IMR-90 (cell line): ENCODE measurements around the gene SLC41A1. TPM values are rescaled to one million over a fixed set of nuclear protein-coding genes. Genes with fewer than 3 reads are reported as not detected.

Experiments used
- ATAC-seq: fragments of 200-7000 bp; cut with Tn5 transposase; 2 replicates; pipeline ENCODE4 v1.9.1; 2020; ENCODE audit warnings: low read depth, mild to moderate bottlenecking, moderate library complexity
- BruUV-seq: library from RNA; stranded (reverse); fragments of 400-500 nt; replicated peaks from 2 replicates; lab custom pipeline; 2021; lab: Mats Ljungman, UMichigan
- CTCF ChIA-PET: fragments of 300-600 bp; formaldehyde crosslinking; extraction: SDS; loops from one replicate; lab custom pipeline; 2021; ENCODE audit warnings: antibody characterized with exemption; lab: Yijun Ruan, JAX
- POLR2A ChIA-PET: fragments of 300-600 bp; sonication (Branson Sonifier 250); formaldehyde crosslinking; loops from one replicate; lab custom pipeline; 2022; ENCODE audit warnings: antibody characterized with exemption; ENCODE audit not compliant: unreplicated experiment; lab: Charles Lee
- DNase-seq: peaks from one replicate; pipeline ENCODE4 v3.0.0; 2013
- H2AFZ ChIP-seq: replicated peaks from 2 replicates; pipeline ENCODE3; 2013; ENCODE audit warnings: low read length, mild to moderate bottlenecking; ENCODE audit not compliant: poor library complexity
- H2AK5ac ChIP-seq: 2 replicates; pipeline ENCODE4 v1.6.1; 2013; ENCODE audit warnings: low read depth, low read length, inconsistent platforms
- H2AK9ac ChIP-seq: replicated peaks from 2 replicates; pipeline ENCODE3; 2013; ENCODE audit warnings: mild to moderate bottlenecking, low read depth, low read length, moderate library complexity; ENCODE audit not compliant: poor library complexity
- H2BK120ac ChIP-seq: 2 replicates; pipeline ENCODE4 v1.6.1; 2013; ENCODE audit warnings: low read depth, low read length, inconsistent platforms
- H2BK15ac ChIP-seq: 3 replicates; pipeline ENCODE4 v1.6.1; 2013; ENCODE audit warnings: low read depth, low read length, inconsistent platforms
- H2BK20ac ChIP-seq: 2 replicates; pipeline ENCODE4 v1.6.1; 2013; ENCODE audit warnings: low read depth, mild to moderate bottlenecking, inconsistent platforms, low read length, moderate library complexity
- H2BK5ac ChIP-seq: 2 replicates; pipeline ENCODE4 v1.6.1; 2013; ENCODE audit warnings: mild to moderate bottlenecking, low read depth, low read length, inconsistent platforms; ENCODE audit not compliant: poor library complexity, severe bottlenecking
- H3K14ac ChIP-seq: replicated peaks from 2 replicates; pipeline ENCODE4 v1.6.1; 2013; ENCODE audit warnings: low read depth, low read length, inconsistent platforms
- H3K18ac ChIP-seq: 2 replicates; pipeline ENCODE4 v1.6.1; 2013; ENCODE audit warnings: low read depth, low read length, control low read depth
- H3K23ac ChIP-seq: 2 replicates; pipeline ENCODE4 v1.6.1; 2013; ENCODE audit warnings: low read depth, low read length, inconsistent platforms
- H3K27ac ChIP-seq: 2 replicates; pipeline ENCODE4 v1.5.1; 2013; ENCODE audit warnings: mild to moderate bottlenecking, control low read depth, low read length; ENCODE audit not compliant: insufficient read depth
- H3K27me3 ChIP-seq: 2 replicates; pipeline ENCODE4 v1.6.1; 2013; ENCODE audit warnings: low read length; ENCODE audit not compliant: control insufficient read depth, insufficient read depth
- H3K36me3 ChIP-seq: 2 replicates; pipeline ENCODE4 v1.6.1; 2013; ENCODE audit warnings: low read length, mixed read lengths; ENCODE audit not compliant: control insufficient read depth, insufficient read depth
- H3K4ac ChIP-seq: 2 replicates; pipeline ENCODE4 v1.6.1; 2013; ENCODE audit warnings: low read depth, low read length, inconsistent platforms
- H3K4me1 ChIP-seq: 2 replicates; pipeline ENCODE4 v1.6.1; 2013; ENCODE audit warnings: low read length, mixed read lengths; ENCODE audit not compliant: control insufficient read depth, insufficient read depth
- H3K4me2 ChIP-seq: 2 replicates; pipeline ENCODE4 v1.6.1; 2013; ENCODE audit warnings: low read depth, mild to moderate bottlenecking, control low read depth, low read length, moderate library complexity
- H3K4me3 ChIP-seq: 2 replicates; pipeline ENCODE4 v1.5.1; 2013; ENCODE audit warnings: low read depth, mild to moderate bottlenecking, control low read depth, low read length, moderate library complexity; ENCODE audit not compliant: insufficient read depth
- H3K56ac ChIP-seq: 2 replicates; pipeline ENCODE4 v1.6.1; 2013; ENCODE audit warnings: low read length, inconsistent platforms; ENCODE audit not compliant: insufficient read depth; ENCODE audit errors: extremely low read depth
- H3K79me1 ChIP-seq, 2 experiments: 2 replicates each; pipeline ENCODE4 v1.6.1; 2013; ENCODE audit warnings: low read length in 2 of 2, inconsistent platforms in 1 of 2, low read depth in 1 of 2
- H3K9ac ChIP-seq: 2 replicates; pipeline ENCODE4 v1.6.1; 2013; ENCODE audit warnings: low read depth, low read length, control low read depth
- H3K9me1 ChIP-seq: 2 replicates; pipeline ENCODE4 v1.6.1; 2013; ENCODE audit warnings: low read length, inconsistent platforms; ENCODE audit not compliant: insufficient read depth
- H3K9me3 ChIP-seq: 2 replicates; pipeline ENCODE4 v1.6.1; 2013; ENCODE audit warnings: low read length; ENCODE audit not compliant: control insufficient read depth, insufficient read depth
- H4K20me1 ChIP-seq: 2 replicates; pipeline ENCODE4 v1.6.1; 2013; ENCODE audit warnings: low read length, inconsistent platforms; ENCODE audit not compliant: insufficient read depth
- H4K5ac ChIP-seq: 2 replicates; pipeline ENCODE4 v1.6.1; 2013; ENCODE audit warnings: mild to moderate bottlenecking, low read depth, low read length, control low read depth
- H4K8ac ChIP-seq, 2 experiments: 2 replicates each; pipeline ENCODE4 v1.6.1; 2013; ENCODE audit warnings: low read depth in 2 of 2, low read length in 2 of 2, control low read depth in 1 of 2, inconsistent platforms in 1 of 2
- H4K91ac ChIP-seq: 2 replicates; pipeline ENCODE4 v1.6.1; 2013; ENCODE audit warnings: low read depth, low read length, inconsistent platforms; ENCODE audit not compliant: insufficient read depth
- BHLHE40 ChIP-seq: fragments of 150-350 bp; IDR thresholded peaks from 2 replicates; pipeline ENCODE4 v1.6.1; 2016; ENCODE audit warnings: mild to moderate bottlenecking, low read depth, low read length
- CEBPB ChIP-seq: IDR thresholded peaks from 2 replicates; pipeline ENCODE4 v1.6.1; 2012; ENCODE audit warnings: low read depth, low read length, improper control_type of control experiment
- CHD1 ChIP-seq: IDR thresholded peaks from 2 replicates; pipeline ENCODE4 v1.6.1; 2012; ENCODE audit warnings: low read depth, low read length, improper control_type of control experiment
- CTCF ChIP-seq: conservative IDR thresholded peaks from 2 replicates; pipeline ENCODE4 v1.5.1; 2012; ENCODE audit warnings: mild to moderate bottlenecking, low read depth, low read length, improper control_type of control experiment
- ELK1 ChIP-seq: fragments of 150-350 bp; IDR thresholded peaks from 2 replicates; pipeline ENCODE4 v1.6.1; 2016; ENCODE audit warnings: low read depth, mild to moderate bottlenecking, low read length, moderate library complexity, borderline replicate concordance
- FOS ChIP-seq: fragments of 150-350 bp; IDR thresholded peaks from 2 replicates; pipeline ENCODE4 v1.6.1; 2016; ENCODE audit warnings: low read depth, low read length
- MAFK ChIP-seq: IDR thresholded peaks from 2 replicates; pipeline ENCODE4 v1.6.1; 2012; ENCODE audit warnings: low read depth, low read length, improper control_type of control experiment
- MAZ ChIP-seq: IDR thresholded peaks from 2 replicates; pipeline ENCODE4 v1.6.1; 2012; ENCODE audit warnings: low read depth, mild to moderate bottlenecking, low read length, improper control_type of control experiment, moderate library complexity, borderline replicate concordance
- MXI1 ChIP-seq: IDR thresholded peaks from 2 replicates; pipeline ENCODE4 v1.6.1; 2012; ENCODE audit warnings: low read depth, mild to moderate bottlenecking, low read length, moderate library complexity, borderline replicate concordance
- NFE2L2 ChIP-seq: fragments of 150-350 bp; IDR thresholded peaks from 2 replicates; pipeline ENCODE4 v1.6.1; 2016; ENCODE audit warnings: low read depth, mild to moderate bottlenecking, low read length
- POLR2A ChIP-seq: IDR thresholded peaks from 2 replicates; pipeline ENCODE4 v1.6.1; 2012; ENCODE audit warnings: mild to moderate bottlenecking, low read depth, low read length
- RAD21 ChIP-seq: IDR thresholded peaks from 2 replicates; pipeline ENCODE4 v1.6.1; 2012; ENCODE audit warnings: low read length, improper control_type of control experiment
- RFX5 ChIP-seq: IDR thresholded peaks from 2 replicates; pipeline ENCODE4 v1.8.0; 2012; ENCODE audit warnings: low read depth, mild to moderate bottlenecking, low read length, moderate library complexity
- SMC3 ChIP-seq: fragments of 150-350 bp; IDR thresholded peaks from 2 replicates; pipeline ENCODE4 v1.6.1; 2016; ENCODE audit warnings: low read depth, mild to moderate bottlenecking, antibody characterized with exemption, low read length, moderate library complexity
- USF2 ChIP-seq: fragments of 150-350 bp; IDR thresholded peaks from 2 replicates; pipeline ENCODE4 v1.6.1; 2017; ENCODE audit warnings: mild to moderate bottlenecking, antibody characterized with exemption, low read length, low read depth
- WGBS, 2 experiments: methylation state at CpG; one replicate each; pipeline versions ENCODE4 v1.1.5 to v1.1.7; 2013; ENCODE audit warnings: missing lambda C conversion rate in 2 of 2; ENCODE audit not compliant: insufficient read length in 1 of 2; ENCODE audit errors: extremely low coverage in 2 of 2; 5-methylcytosine and 5-hydroxymethylcytosine counted together
- dilution Hi-C: fragments of 300-500 bp; cut with HindIII; formaldehyde crosslinking; loops from one replicate; pipeline ENCODE4 v1.14.3; 2018; ENCODE audit warnings: low sequenced_read_pairs; ENCODE audit not compliant: unreplicated experiment
- in situ Hi-C: fragments of 300-500 bp; cut with MboI; formaldehyde crosslinking; loops from 3 replicates; pipeline ENCODE4 v1.14.3; 2019; ENCODE audit warnings: low sequenced_read_pairs, inconsistent platforms, mixed read lengths
- intact Hi-C: fragments of 100-400 bp; cut with micrococcal nuclease; formaldehyde crosslinking; loops from 2 replicates; pipeline ENCODE4 v1.10.0; 2022
- polyA plus RNA-seq, 3 experiments: library from polyadenylated mRNA; depleted of rRNA; stranded (reverse); fragments of >200 nt; gene quantifications; 2 replicates each; pipeline ENCODE4 v1.2.3, GENCODE V29; 2012; ENCODE audit warnings: low replicate concordance in 1 of 3
- total RNA-seq: library from RNA; depleted of rRNA; stranded (reverse); fragments of >200 nt; gene quantifications from 2 replicates; pipeline ENCODE4 v1.2.3, GENCODE V29; 2012

Gene SLC41A1
- total and polyA plus RNA-seq, 2 of the 4 experiments (the other 2 are of a cell fraction): 6.3 to 26.3 TPM

GRCh38 chr1:205785446-205785845 is 27.6 kb downstream of the SLC41A1 start:
- no peak overlapping the region for H3K4me2 ChIP-seq
- H2AK5ac ChIP-seq: no peak overlapping the region
- no peak overlapping the region for H2AK9ac ChIP-seq
- intact Hi-C loops (no loop called here), dilution Hi-C loops (no loop called here), in situ Hi-C loops (no loop called here)
- no peak overlapping the region for H4K8ac ChIP-seq
- peaks cover 2% of the 10 kb centered on the region; the same call in 1 of the 2 replicates for H3K27me3 ChIP-seq
- no peaks in the 10 kb centered on the region for H3K79me1 ChIP-seq
- H4K91ac ChIP-seq: no peak overlapping the region
- no peak overlapping the region for H4K5ac ChIP-seq
- no peak overlapping the region for H3K4ac ChIP-seq
- H3K18ac ChIP-seq: no peak overlapping the region
- BruUV-seq: no TSS peak
- H4K20me1 ChIP-seq: no peaks in the 10 kb centered on the region
- peaks cover 3% of the 10 kb centered on the region; the same call in 1 of the 2 replicates for H3K9me1 ChIP-seq
- ChIA-PET CTCF (interaction anchor here (0.6 to 0.8 kb wide), 2 partner anchors 16 to 127 kb away, joined by 3 to 4 read pairs; no protein-coding TSS in a partner anchor), POLR2A (no interaction called here)
- no peak overlapping the region for H2BK15ac ChIP-seq
- H3K4me1 ChIP-seq: no peaks in the 10 kb centered on the region
- no peak overlapping the region for H3K4me3 ChIP-seq
- H2BK20ac ChIP-seq: no peak overlapping the region
- H3K27ac ChIP-seq: no peak overlapping the region
- H3K36me3 ChIP-seq: peaks cover 5% of the 10 kb centered on the region
- H3K56ac ChIP-seq: no peak overlapping the region
- no peak overlapping the region for H3K14ac ChIP-seq
- ATAC-seq (no peak), DNase-seq (no peak)
- no peak overlapping the region for H2AFZ ChIP-seq
- no peak overlapping the region for H3K9ac ChIP-seq
- WGBS, 2 experiments: no CpG with 5 or more reads among the region's 9 CpGs
- H3K9me3 ChIP-seq: no peaks in the 10 kb centered on the region
- H3K23ac ChIP-seq: no peak overlapping the region
- no peak overlapping the region for H2BK5ac ChIP-seq
- H2BK120ac ChIP-seq: no peak overlapping the region
- TF ChIP-seq RFX5 (no peak), CTCF (no peak), MAZ (no peak), CHD1 (no peak), SMC3 (no peak), FOS (no peak), CEBPB (no peak), NFE2L2 (no peak), USF2 (no peak), RAD21 (no peak), POLR2A (no peak), BHLHE40 (no peak), MAFK (no peak), ELK1 (no peak), MXI1 (no peak)
